ENCODE data around the gene UEVLD.

UEVLD gene

GRCh38 chr11:18588297-18589252 lies at the start of gene UEVLD:
UEVLD (minus strand) TSS chr11:18588734; CDS start chr11:18588654, 80 bp downstream.
- no peak within 1 kb of the TSS for H3K4me3 Mint-ChIP-seq
- DNase-seq (peak; percentile 83), ATAC-seq (peak; percentile 63)
- H3K36me3 Mint-ChIP-seq (ENCODE audit: low read depth), result no peaks in the 10 kb centered on the region
- no peaks in the 10 kb centered on the region for H3K27me3 Mint-ChIP-seq
- no peaks in the 10 kb centered on the region for H3K9me3 Mint-ChIP-seq
- H3K4me1 Mint-ChIP-seq, result peaks cover 3% of the 10 kb centered on the region
- no peak within 1 kb of the TSS for H3K27ac Mint-ChIP-seq

- peak; percentile 97 for DNase-seq
- peaks cover 4% of the 10 kb centered on the region for H3K36me3 Mint-ChIP-seq (ENCODE audit: low read depth)
Measured at GRCh38 chr11:18634140-18635032, 45.9 kb upstream of the UEVLD start, which contains the start of gene SPTY2D1. SPTY2D1 (minus strand) TSS chr11:18634342; CDS start chr11:18634257, 85 bp downstream.

GRCh38 chr11:18633256-18634139 lies 45.0 kb upstream of the UEVLD start:
- ATAC-seq, result peak; percentile 9
- Mint-ChIP-seq H3K27me3 (peaks cover 2% of the 10 kb centered on the region), H3K4me1 (peaks cover 44% of the 10 kb centered on the region), H3K36me3 (ENCODE audit: low read depth) (peaks cover 4% of the 10 kb centered on the region), H3K27ac (peak overlapping the region; percentile 99), H3K9me3 (no peaks in the 10 kb centered on the region), H3K4me3 (peak overlapping the region; percentile 93)
- peak; percentile 19 for DNase-seq

More at GRCh38 chr11:18634140-18635032, 45.9 kb upstream of the UEVLD start, which contains the start of gene SPTY2D1:
- Mint-ChIP-seq H3K27me3 (peaks cover 2% of the 10 kb centered on the region), H3K4me3 (peak within 1 kb of the TSS; percentile 93), H3K9me3 (no peaks in the 10 kb centered on the region), H3K4me1 (peaks cover 38% of the 10 kb centered on the region), H3K27ac (peak within 1 kb of the TSS; percentile 99)
- peak; percentile 96 for ATAC-seq

- H3K27ac Mint-ChIP-seq, result peak overlapping the region; percentile 99
- H3K27me3 Mint-ChIP-seq, result peaks cover 2% of the 10 kb centered on the region
Measured at GRCh38 chr11:18632841-18633240, 44.3 kb upstream of the UEVLD start.

GRCh38 chr11:18624161-18624560 lies 35.6 kb upstream of the UEVLD start:
- H3K36me3 Mint-ChIP-seq (ENCODE audit: low read depth), result peaks cover 14% of the 10 kb centered on the region
- no peaks in the 10 kb centered on the region for H3K27me3 Mint-ChIP-seq
- peaks cover 4% of the 10 kb centered on the region for H3K9me3 Mint-ChIP-seq
- DNase-seq (no peak), ATAC-seq (no peak)
- H3K27ac Mint-ChIP-seq, result no peak overlapping the region
- peaks cover 32% of the 10 kb centered on the region for H3K4me1 Mint-ChIP-seq
- no peak overlapping the region for H3K4me3 Mint-ChIP-seq

More at GRCh38 chr11:18632841-18633240, 44.3 kb upstream of the UEVLD start:
- no peak for ATAC-seq
- Mint-ChIP-seq H3K9me3 (no peaks in the 10 kb centered on the region), H3K36me3 (ENCODE audit: low read depth) (peaks cover 4% of the 10 kb centered on the region), H3K4me3 (peak overlapping the region; percentile 93), H3K4me1 (peaks cover 44% of the 10 kb centered on the region)
- DNase-seq, result no peak

GRCh38 chr11:18623707-18624106 lies 35.2 kb upstream of the UEVLD start:
- DNase-seq (no peak), ATAC-seq (no peak)
- peaks cover 34% of the 10 kb centered on the region for H3K4me1 Mint-ChIP-seq
- peaks cover 14% of the 10 kb centered on the region for H3K36me3 Mint-ChIP-seq (ENCODE audit: low read depth)
- H3K27ac Mint-ChIP-seq, result no peak overlapping the region
- H3K9me3 Mint-ChIP-seq, result peaks cover 4% of the 10 kb centered on the region
- no peak overlapping the region for H3K4me3 Mint-ChIP-seq
- no peaks in the 10 kb centered on the region for H3K27me3 Mint-ChIP-seq

- Mint-ChIP-seq H3K27ac (peak overlapping the region; percentile 44), H3K4me3 (peak overlapping the region; percentile 72), H3K36me3 (ENCODE audit: low read depth) (peaks cover 22% of the 10 kb centered on the region), H3K4me1 (peaks cover 61% of the 10 kb centered on the region), H3K27me3 (no peaks in the 10 kb centered on the region), H3K9me3 (no peaks in the 10 kb centered on the region)
- DNase-seq (no peak), ATAC-seq (no peak)
Measured at GRCh38 chr11:18618342-18619025, 29.9 kb upstream of the UEVLD start.

GRCh38 chr11:18617688-18618341 lies 29.3 kb upstream of the UEVLD start:
- DNase-seq (peak; percentile 14), ATAC-seq (peak; percentile 81)
- peaks cover 28% of the 10 kb centered on the region for H3K36me3 Mint-ChIP-seq (ENCODE audit: low read depth)
- peak overlapping the region; percentile 72 for H3K4me3 Mint-ChIP-seq
- H3K27ac Mint-ChIP-seq, result peak overlapping the region; percentile 44
- H3K9me3 Mint-ChIP-seq, result no peaks in the 10 kb centered on the region
- H3K27me3 Mint-ChIP-seq, result no peaks in the 10 kb centered on the region
- peaks cover 61% of the 10 kb centered on the region for H3K4me1 Mint-ChIP-seq

- DNase-seq, result no peak
- H3K4me3 Mint-ChIP-seq, result peak overlapping the region; percentile 47
- peaks cover 32% of the 10 kb centered on the region for H3K36me3 Mint-ChIP-seq (ENCODE audit: low read depth)
- peak; percentile 78 for ATAC-seq
- peak overlapping the region; percentile 56 for H3K27ac Mint-ChIP-seq
- H3K4me1 Mint-ChIP-seq, result peaks cover 51% of the 10 kb centered on the region
- H3K27me3 Mint-ChIP-seq, result no peaks in the 10 kb centered on the region
- no peaks in the 10 kb centered on the region for H3K9me3 Mint-ChIP-seq
Measured at GRCh38 chr11:18615628-18616392, 27.3 kb upstream of the UEVLD start.

GRCh38 chr11:18614667-18615066 lies 26.1 kb upstream of the UEVLD start:
- H3K36me3 Mint-ChIP-seq (ENCODE audit: low read depth), result peaks cover 39% of the 10 kb centered on the region
- H3K4me1 Mint-ChIP-seq, result peaks cover 46% of the 10 kb centered on the region
- ATAC-seq (no peak), DNase-seq (no peak)
- H3K9me3 Mint-ChIP-seq, result no peaks in the 10 kb centered on the region
- H3K27me3 Mint-ChIP-seq, result no peaks in the 10 kb centered on the region
- no peak overlapping the region for H3K4me3 Mint-ChIP-seq
- no peak overlapping the region for H3K27ac Mint-ChIP-seq

- no peaks in the 10 kb centered on the region for H3K27me3 Mint-ChIP-seq
- ATAC-seq (no peak), DNase-seq (no peak)
- peaks cover 47% of the 10 kb centered on the region for H3K36me3 Mint-ChIP-seq (ENCODE audit: low read depth)
- H3K4me1 Mint-ChIP-seq, result peaks cover 25% of the 10 kb centered on the region
- no peaks in the 10 kb centered on the region for H3K9me3 Mint-ChIP-seq
- no peak overlapping the region for H3K27ac Mint-ChIP-seq
- H3K4me3 Mint-ChIP-seq, result no peak overlapping the region
Measured at GRCh38 chr11:18612394-18612793, 23.9 kb upstream of the UEVLD start.

GRCh38 chr11:18611196-18611595 lies 22.7 kb upstream of the UEVLD start:
- Mint-ChIP-seq H3K36me3 (ENCODE audit: low read depth) (peaks cover 52% of the 10 kb centered on the region), H3K27me3 (no peaks in the 10 kb centered on the region), H3K4me1 (peaks cover 13% of the 10 kb centered on the region), H3K27ac (no peak overlapping the region), H3K4me3 (no peak overlapping the region), H3K9me3 (no peaks in the 10 kb centered on the region)
- ATAC-seq, result no peak
- no peak for DNase-seq
